GM21423 (cell line): ENCODE data around the gene PPARG.

Experiments
- ATAC-seq: cut with Tn5 transposase; IDR thresholded peaks from one replicate; pipeline ENCODE4 v1.9.1; 2021; ENCODE audit warnings: mild to moderate bottlenecking, moderate library complexity; ENCODE audit not compliant: unreplicated experiment

The PPARG gene

GRCh38 chr3:12408984-12409683 is 120.3 kb downstream of the PPARG start:
- no peak for ATAC-seq

GRCh38 chr3:12409684-12410596 is 121.1 kb downstream of the PPARG start:
- no peak for ATAC-seq

GRCh38 chr3:12413721-12414255 is 124.9 kb downstream of the PPARG start:
- no peak for ATAC-seq

- no peak for ATAC-seq
These were observed 126.3 kb downstream of the PPARG start for GRCh38 chr3:12415014-12415680.

DNA sequence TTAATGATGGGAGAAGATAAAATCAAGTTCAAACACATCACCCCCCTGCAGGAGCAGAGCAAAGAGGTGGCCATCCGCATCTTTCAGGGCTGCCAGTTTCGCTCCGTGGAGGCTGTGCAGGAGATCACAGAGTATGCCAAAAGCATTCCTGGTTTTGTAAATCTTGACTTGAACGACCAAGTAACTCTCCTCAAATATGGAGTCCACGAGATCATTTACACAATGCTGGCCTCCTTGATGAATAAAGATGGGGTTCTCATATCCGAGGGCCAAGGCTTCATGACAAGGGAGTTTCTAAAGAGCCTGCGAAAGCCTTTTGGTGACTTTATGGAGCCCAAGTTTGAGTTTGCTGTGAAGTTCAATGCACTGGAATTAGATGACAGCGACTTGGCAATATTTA is 127.9 kb downstream of the PPARG start:
- no peak for ATAC-seq

DNA sequence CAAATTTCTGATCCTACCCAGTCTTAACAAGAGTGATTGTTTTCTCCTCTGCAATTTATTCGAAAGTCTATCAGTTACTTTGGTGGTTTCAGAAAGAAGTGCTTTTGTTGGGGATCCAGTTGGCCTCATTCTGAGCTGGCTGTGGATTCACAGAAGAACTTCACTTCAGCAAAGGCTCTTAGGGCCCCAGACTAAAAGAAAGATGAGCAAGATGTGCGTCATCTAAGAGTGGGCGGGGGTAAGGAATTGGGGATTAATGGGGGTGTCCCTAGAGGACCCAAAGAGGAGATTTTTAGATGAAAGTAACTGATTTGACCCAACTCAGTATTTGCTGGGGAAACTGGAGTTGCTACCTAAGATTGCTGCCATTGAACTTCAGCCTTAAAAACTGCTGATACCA is 131.5 kb downstream of the PPARG start:
- no peak for ATAC-seq

DNA sequence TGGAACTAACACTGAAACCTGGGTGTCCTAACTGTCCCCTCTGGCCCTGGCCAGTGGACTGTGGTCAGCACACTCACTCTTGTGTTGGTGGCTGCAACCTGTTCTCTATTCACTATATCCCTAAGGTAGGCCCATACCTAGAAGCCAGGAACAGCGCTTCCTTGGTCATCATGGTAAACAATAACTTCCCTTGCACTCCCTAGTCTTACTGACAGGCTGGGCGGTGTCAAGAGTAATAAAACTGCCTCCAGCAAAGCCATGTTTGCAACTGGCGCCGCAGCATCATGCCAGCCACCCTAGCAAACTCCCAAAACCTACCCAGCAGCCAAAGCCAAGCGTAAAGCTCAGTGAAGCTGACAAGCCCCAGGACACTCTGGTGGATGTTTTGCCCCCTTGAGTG is 132.3 kb downstream of the PPARG start:
- no peak for ATAC-seq

GRCh38 chr3:12423131-12423530 is 134.3 kb downstream of the PPARG start:
- ATAC-seq, result no peak

DNA sequence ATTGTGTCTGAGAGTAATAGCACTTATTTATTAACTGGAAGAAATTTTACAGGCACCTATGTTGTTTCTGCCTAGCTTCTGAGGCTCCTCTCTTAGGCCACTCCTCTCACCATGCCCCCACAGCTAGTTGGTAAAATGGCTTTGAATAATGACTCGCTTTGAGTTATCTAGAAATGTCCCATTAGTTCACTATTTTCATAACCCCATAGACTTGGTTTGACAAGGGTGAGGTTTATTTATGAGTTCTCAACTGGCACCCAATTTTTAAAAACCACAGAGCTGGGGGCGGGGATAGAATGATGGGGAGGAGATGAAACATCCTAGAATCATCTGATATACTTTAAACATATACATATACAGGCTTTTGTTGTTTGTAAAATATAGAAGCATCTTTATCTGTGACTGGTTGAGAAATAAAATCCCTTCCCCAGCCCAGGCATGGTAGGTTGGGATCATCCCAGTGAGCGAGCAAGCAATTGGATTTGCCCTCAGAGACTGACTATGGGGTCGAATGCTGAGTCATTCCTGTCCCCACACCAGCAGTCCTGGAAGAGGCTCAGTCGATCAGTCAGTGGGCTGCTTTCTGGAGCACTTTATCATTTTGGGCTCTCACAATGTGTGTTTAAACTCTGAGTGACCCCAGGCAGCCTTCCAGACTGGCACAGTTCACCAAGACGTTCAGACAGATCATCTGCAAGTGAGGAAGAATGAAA is 135.2 kb downstream of the PPARG start:
- ATAC-seq, result no peak

DNA sequence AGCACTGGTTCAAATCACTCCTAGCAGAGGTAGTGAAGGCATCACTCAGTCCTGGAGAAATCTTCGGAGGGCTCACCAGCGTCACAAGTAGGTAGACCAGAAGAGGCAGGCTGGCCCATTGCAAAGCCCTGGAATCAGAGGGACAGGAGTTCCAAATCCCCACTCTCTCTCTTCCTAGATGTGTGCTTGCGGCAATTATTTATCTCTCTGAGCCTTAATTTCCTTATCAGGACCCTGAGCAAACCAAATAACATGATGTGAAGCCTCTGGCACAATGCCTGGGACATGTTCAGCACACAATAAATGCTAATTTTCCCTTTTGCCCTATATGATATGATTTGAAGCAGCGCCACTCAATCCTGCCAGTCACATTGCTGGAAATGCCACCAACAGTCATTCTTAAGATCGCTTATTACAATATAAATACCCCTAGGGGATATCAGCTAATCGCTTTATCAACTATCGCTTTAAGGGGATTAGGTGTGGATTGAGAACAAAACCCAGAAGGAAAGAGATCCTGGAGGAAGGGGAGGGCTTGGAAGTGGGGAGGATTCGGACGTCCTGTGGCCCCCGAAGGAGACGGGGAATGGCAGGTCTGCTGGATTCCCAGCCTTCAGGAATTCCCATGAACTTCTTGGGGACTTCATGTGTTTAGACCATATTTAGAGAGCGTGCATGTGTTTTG is 135.9 kb downstream of the PPARG start:
- no peak for ATAC-seq

DNA sequence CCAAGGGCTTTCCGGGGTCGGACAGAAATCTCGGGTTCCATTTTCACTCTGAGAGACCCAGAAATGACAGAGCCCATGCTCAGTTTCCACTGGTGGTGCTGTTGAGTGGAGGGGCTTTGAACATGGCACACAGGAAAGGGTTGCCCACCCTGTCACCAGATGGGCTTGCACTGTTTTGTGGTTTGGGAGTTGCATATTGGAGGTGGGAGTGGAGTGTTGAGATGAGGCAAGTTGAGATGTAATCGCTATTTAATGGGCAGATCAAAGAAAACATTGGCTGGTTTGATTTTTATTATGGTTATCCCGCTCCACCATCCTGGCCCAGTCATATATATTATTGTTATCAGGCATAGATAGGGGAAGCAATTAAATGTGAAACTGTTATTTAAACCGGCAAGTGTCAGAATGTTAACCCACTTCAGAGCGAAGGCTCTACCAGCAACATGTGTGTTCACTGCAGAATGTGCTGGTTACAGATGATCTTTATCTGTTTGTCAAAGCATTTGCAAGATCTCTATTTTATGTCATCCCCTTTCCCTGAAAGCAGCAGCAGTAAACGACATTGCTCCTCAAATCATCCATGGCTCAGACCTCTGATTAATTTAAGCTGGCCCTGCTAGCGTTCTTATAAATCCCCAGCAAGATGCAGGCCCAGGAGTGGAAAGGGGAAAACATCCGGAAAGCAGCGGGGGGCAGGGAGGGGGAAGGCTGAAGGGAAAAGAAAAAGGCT is 137.1 kb downstream of the PPARG start:
- no peak for ATAC-seq

GRCh38 chr3:12427551-12427950 is 138.7 kb downstream of the PPARG start:
- ATAC-seq, result no peak

DNA sequence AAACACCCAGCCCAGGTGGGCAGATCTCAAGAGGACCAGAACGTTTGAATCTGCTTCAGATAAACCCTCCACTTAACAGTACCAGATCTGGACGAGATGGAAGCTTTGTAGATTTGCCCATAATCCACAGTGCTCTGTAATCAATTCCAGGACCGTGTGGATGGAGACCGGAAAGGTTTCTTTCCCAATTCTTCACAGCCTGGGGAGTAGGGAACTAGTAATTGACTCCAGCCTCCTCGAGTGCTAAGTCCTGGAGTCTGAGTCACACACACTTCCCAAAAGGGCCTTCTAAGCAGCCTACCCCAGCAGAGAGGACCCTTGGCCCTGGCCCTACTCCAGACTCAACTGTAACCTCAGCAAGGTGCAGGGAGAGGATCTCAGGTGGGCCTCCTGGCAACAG is 139.3 kb downstream of the PPARG start:
- ATAC-seq, result no peak

GRCh38 chr3:12430086-12430485 is 141.2 kb downstream of the PPARG start:
- no peak for ATAC-seq

DNA sequence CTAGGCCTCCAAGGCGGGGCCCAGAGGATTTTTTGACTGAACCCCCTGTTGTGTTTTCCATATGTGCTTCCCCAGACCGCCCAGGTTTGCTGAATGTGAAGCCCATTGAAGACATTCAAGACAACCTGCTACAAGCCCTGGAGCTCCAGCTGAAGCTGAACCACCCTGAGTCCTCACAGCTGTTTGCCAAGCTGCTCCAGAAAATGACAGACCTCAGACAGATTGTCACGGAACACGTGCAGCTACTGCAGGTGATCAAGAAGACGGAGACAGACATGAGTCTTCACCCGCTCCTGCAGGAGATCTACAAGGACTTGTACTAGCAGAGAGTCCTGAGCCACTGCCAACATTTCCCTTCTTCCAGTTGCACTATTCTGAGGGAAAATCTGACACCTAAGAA is 145.0 kb downstream of the PPARG start:
- no peak for ATAC-seq

DNA sequence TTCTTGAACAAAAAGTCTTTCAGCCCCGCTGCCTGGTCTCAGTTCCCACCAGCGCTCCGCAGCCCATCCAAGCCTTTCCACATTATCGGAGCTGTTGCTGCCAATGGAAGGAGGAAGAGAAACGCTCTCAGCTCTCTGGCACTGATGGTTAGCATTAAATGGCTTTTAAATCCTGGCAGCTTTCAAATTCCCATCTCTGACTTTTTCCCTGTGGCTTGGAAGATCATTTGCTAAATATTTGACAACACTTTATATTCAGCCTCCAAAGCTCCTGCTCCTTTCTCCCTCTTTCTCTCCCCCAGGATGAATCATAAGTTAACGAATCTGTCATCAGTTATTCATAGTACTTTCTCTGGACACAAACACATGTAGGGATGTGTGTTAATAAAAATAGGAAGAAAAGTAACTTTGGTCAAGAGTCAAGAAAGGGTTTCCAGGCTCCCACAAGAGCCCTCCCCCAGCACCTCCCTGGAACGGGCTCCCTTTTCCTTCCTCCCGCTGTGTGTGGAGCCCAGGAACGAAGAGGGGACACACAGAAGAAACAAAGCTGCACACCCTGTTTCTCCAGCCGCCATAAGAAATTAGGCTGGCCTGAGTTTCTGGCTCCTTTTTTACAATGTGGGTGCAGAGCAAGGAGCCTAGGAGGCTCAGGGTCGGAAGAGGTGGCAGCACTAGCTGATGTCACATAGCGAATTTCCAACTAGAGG is 147.8 kb downstream of the PPARG start:
- ATAC-seq, result no peak

DNA sequence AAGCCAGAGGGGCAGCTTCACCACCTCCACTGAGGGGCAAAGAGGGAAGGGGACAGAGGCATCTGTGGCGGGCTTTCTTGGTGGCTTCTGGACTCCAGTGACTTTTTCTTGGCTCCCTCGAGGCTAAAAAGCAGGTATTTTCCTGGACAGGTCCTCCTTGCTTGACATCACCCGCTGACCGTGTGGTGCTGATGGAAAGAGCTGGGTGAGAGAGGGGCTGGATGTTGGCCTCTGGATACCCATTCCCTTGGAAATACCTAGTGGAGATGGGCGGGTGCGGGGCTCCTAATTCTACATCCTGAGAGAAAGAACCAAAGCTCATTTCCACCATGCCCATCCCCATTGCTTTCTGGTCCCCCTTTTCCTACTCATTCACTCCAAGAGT is 148.3 kb downstream of the PPARG start:
- no peak for ATAC-seq

GRCh38 chr3:12437861-12438260 is 149.0 kb downstream of the PPARG start:
- no peak for ATAC-seq

- no peak for ATAC-seq
These were observed 149.4 kb downstream of the PPARG start for GRCh38 chr3:12438318-12438717.
